ENCODE measurements around the gene STAT3.

DNA sequence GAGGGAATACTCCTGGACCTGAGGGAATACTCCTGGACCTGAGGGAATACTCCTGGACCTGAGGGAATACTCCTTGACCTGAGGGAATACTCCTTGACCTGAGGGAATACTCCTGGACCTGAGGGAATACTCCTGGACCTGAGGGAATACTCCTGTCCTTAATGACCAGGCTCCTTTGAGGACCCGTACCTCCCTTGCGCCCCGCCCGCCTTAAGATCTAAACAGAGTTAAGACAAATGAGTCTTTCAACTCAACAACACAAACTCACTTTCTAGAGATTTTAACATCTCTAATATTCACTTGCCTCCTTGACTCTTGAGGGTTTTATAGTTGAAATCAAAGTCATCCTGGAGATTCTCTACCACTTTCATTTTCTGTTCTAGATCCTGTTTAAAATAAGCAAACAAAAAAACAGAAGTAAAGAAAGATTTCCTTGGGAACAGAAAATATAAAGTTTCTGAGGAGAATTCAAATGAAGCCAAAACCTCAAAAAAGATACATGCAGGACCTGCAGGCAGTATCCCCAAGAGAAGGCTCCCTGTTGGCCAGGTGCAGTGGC, 49.7 kb downstream of the STAT3 start:
- TF ChIP-seq, protein P1, sequence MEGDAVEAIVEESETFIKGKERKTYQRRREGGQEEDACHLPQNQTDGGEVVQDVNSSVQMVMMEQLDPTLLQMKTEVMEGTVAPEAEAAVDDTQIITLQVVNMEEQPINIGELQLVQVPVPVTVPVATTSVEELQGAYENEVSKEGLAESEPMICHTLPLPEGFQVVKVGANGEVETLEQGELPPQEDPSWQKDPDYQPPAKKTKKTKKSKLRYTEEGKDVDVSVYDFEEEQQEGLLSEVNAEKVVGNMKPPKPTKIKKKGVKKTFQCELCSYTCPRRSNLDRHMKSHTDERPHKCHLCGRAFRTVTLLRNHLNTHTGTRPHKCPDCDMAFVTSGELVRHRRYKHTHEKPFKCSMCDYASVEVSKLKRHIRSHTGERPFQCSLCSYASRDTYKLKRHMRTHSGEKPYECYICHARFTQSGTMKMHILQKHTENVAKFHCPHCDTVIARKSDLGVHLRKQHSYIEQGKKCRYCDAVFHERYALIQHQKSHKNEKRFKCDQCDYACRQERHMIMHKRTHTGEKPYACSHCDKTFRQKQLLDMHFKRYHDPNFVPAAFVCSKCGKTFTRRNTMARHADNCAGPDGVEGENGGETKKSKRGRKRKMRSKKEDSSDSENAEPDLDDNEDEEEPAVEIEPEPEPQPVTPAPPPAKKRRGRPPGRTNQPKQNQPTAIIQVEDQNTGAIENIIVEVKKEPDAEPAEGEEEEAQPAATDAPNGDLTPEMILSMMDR (IDR thresholded peaks at IDR 0.05): no peak
- no peak for TF ChIP-seq EZH2 (IDR thresholded peaks at IDR 0.05; ENCODE audit: borderline replicate concordance, insufficient read depth, low read depth, low read length, poor library complexity, severe bottlenecking)

Data from B cell (primary cell).